ENCODE measurements around the gene COPB1. TPM values are rescaled to one million over a fixed set of nuclear protein-coding genes. Genes with fewer than 3 reads are reported as not detected.

Gene COPB1
- total and polyA plus RNA-seq, 8 donors: 31.4 to 58.0 (median 44.9) TPM

DNA sequence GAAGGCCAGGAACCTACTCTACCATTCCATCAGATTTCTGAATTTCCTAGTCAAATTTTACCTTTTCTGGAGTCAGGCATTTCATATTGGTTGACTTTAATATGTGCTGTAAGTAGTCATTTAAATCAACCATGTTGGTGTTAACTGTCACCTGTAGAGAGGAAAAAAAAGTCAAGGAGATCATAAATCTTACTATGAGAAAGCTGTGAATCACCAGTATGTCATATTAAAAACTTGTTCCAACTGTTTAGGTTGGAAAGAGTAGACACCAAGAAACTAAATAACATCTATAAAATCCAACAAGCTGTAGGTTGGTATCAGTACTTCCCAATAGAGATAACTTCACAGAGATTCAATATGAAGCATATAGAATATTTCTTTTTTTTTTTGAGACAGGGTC is 39.5 kb downstream of the COPB1 start:
- peaks cover 0 to 84% (median 33%) of the 10 kb centered on the region in 3 donors for H3K36me3 ChIP-seq

DNA sequence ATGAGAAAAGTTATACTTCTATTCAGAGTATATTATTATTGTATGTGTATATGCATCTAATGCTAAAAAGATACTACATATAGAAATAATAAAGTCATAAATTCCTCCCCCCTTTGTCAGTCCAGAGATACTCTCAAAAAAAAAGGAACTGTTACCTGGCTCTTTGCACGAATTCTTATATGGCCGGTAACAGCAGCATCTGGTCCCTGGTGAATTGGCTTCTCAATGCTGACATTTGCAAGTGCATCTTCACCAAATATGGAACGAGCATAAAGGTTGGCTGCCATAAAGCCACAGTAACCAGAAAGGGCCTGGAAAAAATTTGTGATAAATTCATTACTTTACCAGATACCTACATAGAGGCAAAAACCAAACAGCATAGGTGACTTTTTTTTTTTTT is 41.2 kb downstream of the COPB1 start:
- 86 to 87% methylated on average over 3 of the region's 3 CpGs for WGBS, 2 donors

More for the DNA sequence above, 39.5 kb downstream of the COPB1 start:
- DNase-seq: no peak
- no peak for TF ChIP-seq CTCF (IDR thresholded peaks at IDR 0.05)
- FAIRE-seq: no peak
- Histone ChIP-seq H3K27ac (no peak overlapping the region), H3K9me3 (no peaks in the 10 kb centered on the region), H3K4me1 (no peaks in the 10 kb centered on the region), H3K27me3 (no peaks in the 10 kb centered on the region), H3K4me3 (no peak overlapping the region)
- ATAC-seq: no peak
- intact Hi-C loops (cut with DNase I): no loop called here

DNA sequence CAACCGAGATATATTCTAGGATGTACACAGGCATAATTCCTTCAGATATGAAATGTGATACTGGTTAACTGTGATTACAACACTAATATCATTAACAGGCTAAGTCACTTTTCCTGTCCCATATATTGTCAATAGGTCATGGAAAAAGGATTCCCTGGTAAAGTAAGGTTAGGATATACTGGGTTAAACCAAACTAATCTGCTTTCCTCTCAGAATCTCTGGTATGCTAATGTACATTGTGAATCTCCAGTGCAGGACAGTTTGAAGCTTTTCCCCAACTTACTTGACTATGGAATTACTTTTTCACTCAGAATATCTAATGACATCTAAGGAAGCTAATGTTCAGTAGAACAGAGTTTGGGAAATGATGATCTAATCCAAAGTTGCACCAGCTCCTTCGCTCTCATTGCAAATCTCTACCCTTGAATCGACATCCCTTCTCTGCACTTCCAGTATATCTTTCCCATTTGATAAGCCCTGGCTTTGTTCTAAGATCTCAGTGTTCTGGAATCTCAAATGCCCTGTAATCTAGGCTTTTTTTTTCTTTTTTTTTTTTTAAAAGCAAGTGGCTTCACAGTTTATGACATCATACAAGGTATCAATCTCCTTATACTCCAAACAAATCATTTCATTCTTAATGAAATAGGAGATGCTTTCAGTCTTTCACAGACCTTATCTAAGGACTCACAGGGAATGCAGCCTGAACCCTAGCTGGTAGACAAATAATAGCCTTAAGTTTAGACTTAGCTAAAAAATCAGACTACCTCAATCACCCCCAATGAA is 43.8 kb downstream of the COPB1 start:
- no peak for TF ChIP-seq CTCF (IDR thresholded peaks at IDR 0.05)
- Histone ChIP-seq H3K9me3 (no peaks in the 10 kb centered on the region), H3K27me3 (no peaks in the 10 kb centered on the region), H3K36me3 (peaks cover 0 to 52% (median 12%) of the 10 kb centered on the region in 3 donors), H3K4me3 (no peak overlapping the region), H3K4me1 (no peaks in the 10 kb centered on the region), H3K27ac (no peak overlapping the region)
- FAIRE-seq (no peak), ATAC-seq (peak in 1 of 4 donors; percentile 38), DNase-seq (no peak)
- 63 to 66% methylated on average over 3 of the region's 3 CpGs for WGBS, 2 donors
- intact Hi-C loops (cut with DNase I): no loop called here

More for the DNA sequence above, 41.2 kb downstream of the COPB1 start:
- H3K36me3 ChIP-seq: peaks cover 0 to 68% (median 18%) of the 10 kb centered on the region in 3 donors
- no peaks in the 10 kb centered on the region for H3K9me3 ChIP-seq
- H3K4me3 ChIP-seq: no peak overlapping the region
- DNase-seq (no peak), FAIRE-seq (no peak), ATAC-seq (no peak)
- no peaks in the 10 kb centered on the region for H3K4me1 ChIP-seq
- no peak for TF ChIP-seq CTCF (IDR thresholded peaks at IDR 0.05)
- H3K27me3 ChIP-seq: no peaks in the 10 kb centered on the region
- no peak overlapping the region for H3K27ac ChIP-seq
- intact Hi-C loops (cut with DNase I): no loop called here

- H3K27me3 ChIP-seq: no peaks in the 10 kb centered on the region
- FAIRE-seq: peak; percentile 93
Measured at GRCh38 chr11:14454861-14455632, 44.6 kb downstream of the COPB1 start.

More at GRCh38 chr11:14454861-14455632, 44.6 kb downstream of the COPB1 start:
- TF ChIP-seq CTCF (IDR thresholded peaks at IDR 0.05): peak in 3 of 4 donors; percentile 21 to 34 (median 32)
- DNase-seq (peak in 1 of 6 donors; percentile 15), ATAC-seq (peak; percentile 47 to 77 (median 68))
- Histone ChIP-seq H3K36me3 (peaks cover 0 to 44% (median 7%) of the 10 kb centered on the region in 3 donors), H3K9me3 (no peaks in the 10 kb centered on the region), H3K4me1 (no peaks in the 10 kb centered on the region), H3K27ac (no peak overlapping the region), H3K4me3 (no peak overlapping the region)
- WGBS, 2 donors: 51 to 58% methylated on average over 7 of the region's 7 CpGs
- intact Hi-C loops (cut with DNase I): loop anchor here in 1 of 3 donors (5.0 kb wide), 1 partner anchor 153 kb away; no protein-coding TSS in a partner anchor

All from pancreas (tissue), 10 donors.